ENCODE measurements around the gene RIPOR1. TPM values are rescaled to one million over a fixed set of nuclear protein-coding genes. Genes with fewer than 3 reads are reported as not detected.
A peak's percentile ranks its signal among the peaks of the same experiment; 100 is the strongest.
"Not testable (repeated sequence)": the region's sequence is repeated elsewhere in the genome, so short reads cannot be mapped to it uniquely, and the experiment has no call there.

The RIPOR1 gene
- total RNA-seq, 1 donor from 2014 or later = 76.1 TPM

DNA sequence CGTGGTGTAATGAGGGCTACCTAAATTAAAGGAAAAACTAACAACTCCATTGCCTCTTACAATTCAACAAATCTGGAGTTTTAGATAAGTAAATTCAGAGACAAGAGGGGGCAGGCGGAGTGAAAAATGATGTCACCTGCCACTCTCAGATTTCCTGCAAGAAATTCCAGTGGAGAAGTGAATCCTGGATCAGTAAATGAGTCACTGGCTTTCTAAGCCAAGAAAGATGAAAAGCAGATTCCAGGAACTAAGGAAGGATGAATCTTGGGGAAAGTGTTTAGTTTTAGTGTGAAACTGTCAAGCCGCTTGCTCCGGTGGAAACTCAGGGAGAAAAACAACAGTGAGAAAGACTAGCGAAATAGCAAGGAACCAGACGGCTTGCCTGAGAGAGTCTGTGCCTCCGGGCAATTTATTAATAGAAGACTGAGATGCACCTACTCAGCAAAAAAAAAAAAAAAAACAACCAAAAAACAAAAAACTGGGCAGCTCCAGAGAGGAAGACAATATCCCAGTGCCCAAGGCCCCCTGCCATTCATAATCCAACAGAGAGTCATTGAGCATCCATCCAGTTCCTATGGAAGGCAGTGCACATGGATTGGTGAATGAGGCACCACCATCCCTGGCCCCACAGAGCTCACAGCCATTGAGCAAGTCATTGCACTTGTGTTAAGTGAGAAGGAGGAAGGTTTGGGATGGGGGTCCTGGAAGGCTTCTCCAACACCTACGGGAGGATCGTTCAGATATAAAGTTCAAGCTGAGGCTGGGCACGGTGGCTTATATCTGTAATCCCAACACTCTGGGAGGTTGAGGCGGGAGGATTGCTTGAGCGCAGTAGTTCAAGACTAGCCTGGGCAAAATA is 12.1 kb upstream of the RIPOR1 start:
- intact Hi-C loops (cut with micrococcal nuclease) = no loop called here
- ATAC-seq (no peak), DNase-seq (peak; percentile 6)

DNA sequence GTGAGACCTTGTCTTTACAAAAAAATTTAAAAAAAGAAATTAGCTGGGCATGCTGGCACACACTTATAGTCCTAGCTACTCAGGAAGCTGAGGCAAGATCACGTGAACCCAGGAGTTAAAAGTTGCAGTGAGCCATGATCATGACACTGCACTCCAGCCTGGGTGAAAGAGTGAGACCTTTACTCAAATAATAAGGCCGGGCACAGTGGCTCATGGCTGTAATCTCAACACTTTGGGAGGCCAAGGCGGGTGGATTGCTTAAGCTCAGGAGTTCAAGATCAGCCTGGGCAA is 11.5 kb upstream of the RIPOR1 start:
- DNase-seq (peak; percentile 3), ATAC-seq (no peak)
- intact Hi-C loops (cut with micrococcal nuclease) = no loop called here

DNA sequence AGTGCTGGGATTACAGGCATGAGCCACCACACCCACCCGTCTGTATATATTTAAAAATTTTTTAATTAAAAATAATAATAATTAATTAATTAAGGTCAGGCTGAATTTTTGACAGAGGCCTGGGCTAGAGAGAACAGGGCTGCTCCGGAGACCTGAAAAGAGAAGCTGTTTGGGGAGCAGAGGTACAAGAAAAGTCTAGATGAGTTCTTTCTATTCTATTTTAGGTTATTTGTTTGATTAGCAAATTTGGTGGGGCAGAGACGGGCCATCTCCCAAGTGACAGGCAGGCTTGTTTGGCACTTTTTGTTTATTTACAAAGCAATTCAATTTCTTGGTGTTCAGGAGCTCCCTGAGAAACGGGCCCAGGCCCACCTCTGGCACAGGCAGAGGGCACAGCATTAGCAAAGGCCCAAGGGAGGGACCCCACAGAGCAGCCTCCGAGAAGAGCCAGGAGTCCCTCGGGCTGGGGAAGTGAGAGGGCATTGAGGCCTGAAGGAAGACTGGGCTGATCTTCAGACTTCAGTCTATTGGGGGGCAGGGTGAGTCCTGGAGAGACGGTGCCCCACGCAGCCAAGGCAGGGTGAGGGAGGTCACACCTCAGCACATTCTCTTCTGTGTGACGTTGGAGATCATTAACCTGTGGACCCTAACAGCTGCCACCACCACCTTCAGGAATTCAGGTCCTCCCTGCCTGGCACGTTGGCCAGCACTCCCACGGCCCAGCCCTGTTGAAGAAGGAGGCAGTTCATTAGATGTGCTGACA is 10.8 kb upstream of the RIPOR1 start:
- no peak for ATAC-seq
- intact Hi-C loops (cut with micrococcal nuclease) = no loop called here
- peak; percentile 3 for DNase-seq

DNA sequence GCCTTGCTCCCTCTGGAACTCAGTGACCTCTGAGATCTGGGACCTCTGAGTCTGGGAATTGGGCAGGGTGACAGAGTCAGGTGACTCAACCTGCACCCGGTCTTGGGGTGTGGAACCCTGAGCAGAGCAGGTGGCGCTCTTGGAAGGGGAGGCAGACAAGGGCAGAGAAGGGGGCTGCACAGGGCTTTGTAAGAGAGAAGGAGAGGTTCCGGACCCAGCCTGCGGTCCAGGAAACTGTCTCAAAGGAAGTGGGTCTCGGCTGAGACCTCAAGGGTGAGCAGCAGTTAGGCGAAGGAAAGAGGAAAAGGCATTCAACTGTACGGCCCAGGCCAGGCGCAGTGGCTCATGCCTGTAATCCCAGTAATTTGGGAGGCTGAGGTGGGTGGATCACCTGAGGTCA is 10.0 kb upstream of the RIPOR1 start:
- intact Hi-C loops (cut with micrococcal nuclease) = no loop called here
- DNase-seq (no peak), ATAC-seq (no peak)

DNA sequence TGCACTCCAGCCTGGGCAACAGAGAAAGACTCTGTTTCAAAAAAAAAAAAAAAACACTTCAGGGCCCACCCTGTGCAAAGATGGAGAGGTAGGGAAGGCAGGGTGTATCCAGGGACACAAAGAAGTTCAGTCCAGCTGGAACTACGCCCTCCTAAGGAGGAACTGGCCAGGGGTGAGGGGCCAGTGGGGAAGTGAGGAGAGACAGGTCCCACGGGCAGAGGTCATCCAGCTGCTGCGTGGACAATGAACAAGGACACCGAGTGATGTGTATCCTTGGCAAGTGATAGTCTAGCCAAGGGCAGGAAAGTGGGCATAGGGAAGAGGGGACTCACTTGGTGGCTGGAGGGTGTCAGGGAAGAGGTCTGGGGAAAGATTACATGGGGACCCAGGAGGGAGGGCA is 9.4 kb upstream of the RIPOR1 start:
- intact Hi-C loops (cut with micrococcal nuclease) = no loop called here
- ATAC-seq = no peak
- DNase-seq = no peak

DNA sequence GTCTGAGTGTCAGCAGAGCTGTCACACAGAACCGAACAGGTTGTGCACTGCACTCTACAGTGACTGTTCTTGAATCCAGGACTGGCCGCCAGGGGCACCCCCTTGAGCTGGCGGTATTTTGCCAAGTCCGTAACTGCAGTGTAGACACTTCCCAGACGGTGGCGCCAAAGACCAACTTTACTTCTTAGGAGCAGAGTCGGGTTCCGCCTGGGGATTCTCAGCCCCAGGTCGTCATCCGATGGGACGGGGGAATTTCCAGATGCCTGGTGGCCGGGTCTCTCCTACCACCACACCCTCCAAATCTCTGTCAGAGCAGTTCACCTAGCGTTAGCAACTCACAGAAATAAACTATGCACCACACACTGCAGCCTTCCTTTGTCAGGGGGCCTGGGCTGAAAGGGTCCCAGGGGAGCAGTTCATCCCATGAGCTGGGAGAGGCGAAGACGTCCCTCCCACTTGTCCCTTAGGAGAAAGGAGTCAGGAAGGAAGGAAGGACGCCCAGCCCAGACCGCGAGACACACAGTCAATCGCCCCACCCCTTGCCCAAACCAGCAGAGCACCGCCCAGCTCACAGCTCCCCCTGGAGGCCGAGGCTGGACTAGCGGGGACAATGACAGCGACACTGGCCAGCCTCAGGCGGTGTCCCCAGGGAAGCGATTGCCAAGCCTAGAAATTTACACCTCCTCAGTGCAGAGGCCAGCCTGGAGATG is 7.4 kb upstream of the RIPOR1 start:
- DNase-seq = peak; percentile 96
- peak; percentile 93 for ATAC-seq
- intact Hi-C loops (cut with micrococcal nuclease) = no loop called here

DNA sequence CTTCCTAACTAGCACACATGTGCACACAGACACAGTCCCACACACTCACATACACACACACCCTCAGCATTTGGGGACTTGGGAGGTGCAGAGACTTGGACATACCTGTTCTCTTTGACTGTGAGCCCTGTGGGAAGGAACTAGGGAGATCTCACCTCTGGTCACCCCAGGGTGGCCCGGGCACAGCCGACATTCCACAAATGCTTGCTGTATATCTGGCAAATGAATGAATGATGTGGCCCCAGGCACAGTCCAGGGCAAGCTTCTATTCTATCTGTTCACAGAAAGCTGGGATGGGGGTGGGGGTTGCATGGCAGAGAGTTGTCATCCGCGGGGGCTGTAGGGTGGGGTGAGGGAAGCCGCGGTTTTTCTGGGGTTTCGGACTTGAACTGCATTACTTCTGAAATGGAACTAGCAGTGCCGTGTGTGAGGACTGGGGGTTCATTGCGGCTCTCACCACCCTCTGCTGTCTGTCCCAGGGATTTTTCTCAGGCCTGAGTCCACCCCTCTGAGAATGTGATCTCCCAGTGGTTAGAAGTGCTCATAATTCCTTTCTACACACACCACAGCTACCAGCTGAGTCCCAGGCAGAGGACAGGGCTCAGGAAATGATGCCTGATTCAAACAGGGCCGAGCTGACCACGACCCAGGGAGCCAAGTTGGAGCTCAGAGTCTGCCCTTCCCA is 3.3 kb upstream of the RIPOR1 start:
- DNase-seq (no peak), ATAC-seq (no peak)
- intact Hi-C loops (cut with micrococcal nuclease) = no loop called here

DNA sequence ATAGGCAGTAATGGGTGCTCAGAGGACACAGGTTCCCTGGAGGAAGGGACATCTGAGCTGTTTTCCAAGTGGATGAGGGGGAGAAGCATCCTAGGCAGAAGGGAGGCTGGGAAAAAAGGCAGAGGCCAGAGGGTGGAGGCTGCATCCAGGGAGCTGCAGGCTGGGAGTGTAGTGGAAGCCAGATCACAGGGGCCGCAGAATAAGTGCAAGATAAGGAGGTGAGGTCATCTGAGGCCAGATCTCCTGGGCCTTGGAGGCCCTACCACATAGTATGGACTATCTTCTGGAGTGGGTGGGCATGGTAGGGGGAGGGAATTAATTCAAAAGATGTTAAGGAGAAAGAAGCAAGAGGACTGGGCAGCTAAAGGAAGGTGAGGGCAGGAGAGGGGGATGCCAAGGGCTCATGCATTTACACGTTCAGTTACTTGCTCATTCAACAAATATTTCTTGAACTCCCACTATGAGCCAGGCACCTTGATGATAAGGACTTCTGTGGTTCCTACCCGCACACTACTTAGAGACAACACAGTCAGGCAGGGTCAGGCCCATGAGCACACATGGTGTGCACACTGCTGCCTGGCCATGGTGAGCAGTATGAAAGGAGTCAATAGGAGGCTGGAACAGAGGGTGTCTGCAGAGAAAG is 2.4 kb upstream of the RIPOR1 start:
- DNase-seq (no peak), ATAC-seq (no peak)
- intact Hi-C loops (cut with micrococcal nuclease) = no loop called here

DNA sequence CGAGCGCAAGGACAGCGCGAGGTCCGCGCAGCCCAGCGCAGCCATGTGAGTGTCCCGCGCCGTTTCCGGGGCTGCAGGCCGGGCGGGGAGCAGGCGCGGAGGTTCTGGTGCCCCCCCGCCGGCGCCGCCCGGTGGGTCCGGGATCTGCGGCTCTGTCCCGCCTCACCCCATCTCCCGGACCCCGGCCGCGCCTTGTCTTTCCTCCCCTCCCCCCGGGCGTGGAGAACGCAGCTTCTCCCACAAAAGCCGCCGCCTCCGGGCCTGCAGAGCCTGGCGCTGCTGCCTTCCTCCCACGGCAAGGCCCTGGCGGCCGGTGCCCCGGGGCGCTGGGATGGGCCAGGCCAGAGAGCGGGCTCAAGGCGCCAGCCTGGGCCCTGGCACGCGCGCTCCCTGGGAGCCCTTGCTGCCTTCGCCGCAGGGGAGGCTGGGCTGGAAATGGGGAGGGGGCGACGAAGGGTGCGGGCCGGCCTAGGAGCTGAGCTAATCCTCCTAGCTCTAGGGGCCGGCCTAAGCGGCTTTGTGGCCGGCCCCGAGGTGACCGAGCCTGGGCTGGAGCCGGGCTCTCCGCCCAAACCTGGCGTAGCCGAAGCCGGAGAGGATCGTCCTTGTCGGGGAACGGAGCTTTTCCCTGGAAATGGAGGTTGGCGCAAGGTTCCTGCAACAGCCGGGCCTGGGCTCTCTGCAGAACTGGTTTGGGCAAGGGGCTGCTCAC is 397 bp downstream of the RIPOR1 start:
- peak; percentile 70 for DNase-seq

DNA sequence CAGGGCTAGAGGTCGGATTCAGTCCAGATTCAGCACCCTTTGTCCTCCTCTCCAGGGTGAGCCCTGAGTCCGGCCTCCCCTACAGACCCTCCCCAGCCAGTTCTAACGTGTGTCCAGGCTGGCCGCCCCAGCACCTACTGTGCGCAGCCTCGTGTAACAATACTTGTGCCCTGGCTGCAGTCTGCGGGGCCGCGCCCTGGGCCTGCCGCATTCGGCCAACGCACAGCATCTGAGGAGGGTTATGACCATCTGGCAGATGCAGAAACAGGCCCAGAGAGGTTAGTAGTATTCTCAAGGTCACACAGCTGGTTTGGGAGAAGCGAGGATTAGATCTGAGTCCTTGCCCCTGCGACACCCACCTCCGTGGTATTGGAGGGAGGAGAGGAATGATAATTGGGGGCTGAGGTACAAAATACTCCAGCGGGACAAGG is 968 bp downstream of the RIPOR1 start:
- DNase-seq (peak; percentile 61), ATAC-seq (peak; percentile 22)
- intact Hi-C loops (cut with micrococcal nuclease) = no loop called here

More for the DNA sequence above, 397 bp downstream of the RIPOR1 start:
- peak; percentile 38 for ATAC-seq
- intact Hi-C loops (cut with micrococcal nuclease) = no loop called here

DNA sequence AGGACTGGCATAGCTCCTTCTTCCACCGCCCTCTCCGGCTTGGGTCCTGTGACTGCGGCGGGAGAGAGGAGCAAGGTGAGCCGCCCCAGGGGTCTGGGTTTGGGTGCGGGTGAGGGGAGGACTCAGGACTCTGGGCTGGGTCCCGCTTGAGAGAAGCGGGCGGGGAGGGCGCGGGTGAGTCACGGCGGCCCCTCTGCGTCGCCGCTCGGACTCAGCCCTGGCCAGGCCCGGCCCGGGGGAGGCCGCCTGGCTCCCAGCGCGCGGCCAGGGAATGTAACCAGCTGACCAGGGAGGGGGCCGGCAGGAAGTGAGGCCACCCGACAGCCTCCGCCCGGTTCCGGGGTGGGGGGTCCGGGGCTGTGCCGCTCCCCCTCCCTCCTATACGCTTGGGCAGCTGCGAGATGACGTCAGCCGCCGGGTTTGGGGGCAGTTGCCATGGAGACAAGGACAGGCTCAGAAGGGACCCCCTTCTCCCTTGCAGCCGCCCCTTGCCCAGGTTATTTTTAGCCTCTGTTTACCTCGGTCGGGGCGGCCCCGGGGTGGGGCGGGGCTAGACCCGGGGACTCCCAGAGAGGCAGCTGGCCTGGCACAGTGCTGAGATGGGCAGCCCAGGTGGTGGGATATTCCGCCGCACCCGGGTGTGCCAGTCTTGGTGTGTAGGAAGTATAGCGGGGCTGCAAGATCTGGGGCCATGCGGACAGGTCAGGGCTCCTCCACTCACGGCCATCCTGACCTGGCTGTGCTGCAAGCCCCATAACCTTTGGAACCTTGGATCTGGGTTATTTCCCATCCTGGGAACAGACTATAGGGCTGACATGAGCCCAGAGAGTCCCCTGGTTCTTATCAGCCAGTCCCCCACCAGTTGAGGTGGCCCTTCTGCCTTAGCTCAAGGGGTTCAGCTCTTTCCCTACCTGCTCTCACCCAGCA is 1.6 kb downstream of the RIPOR1 start:
- intact Hi-C loops (cut with micrococcal nuclease) = no loop called here
- peak; percentile 75 for ATAC-seq
- DNase-seq = peak; percentile 89

DNA sequence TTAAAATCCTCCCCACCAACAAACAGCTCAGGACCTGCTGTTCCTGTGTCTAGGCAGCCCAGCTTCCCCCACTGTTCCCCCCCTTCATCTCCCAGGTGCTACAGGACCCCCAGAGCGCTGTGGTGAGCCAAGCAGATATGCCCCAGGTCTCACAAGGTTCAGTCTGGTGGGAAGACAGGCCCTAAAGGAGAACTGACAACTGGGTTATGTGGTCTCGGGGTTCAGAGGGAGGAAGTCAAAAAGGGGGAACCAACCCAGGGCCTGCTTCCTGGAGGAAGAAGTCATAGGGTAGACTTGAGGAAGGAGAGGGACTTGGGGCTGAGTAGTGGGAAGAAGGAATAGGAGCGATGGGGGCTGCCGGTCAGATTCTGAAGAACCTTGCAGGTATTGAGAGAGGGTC is 2.6 kb downstream of the RIPOR1 start:
- DNase-seq (peak; percentile 15), ATAC-seq (no peak)
- intact Hi-C loops (cut with micrococcal nuclease) = no loop called here

DNA sequence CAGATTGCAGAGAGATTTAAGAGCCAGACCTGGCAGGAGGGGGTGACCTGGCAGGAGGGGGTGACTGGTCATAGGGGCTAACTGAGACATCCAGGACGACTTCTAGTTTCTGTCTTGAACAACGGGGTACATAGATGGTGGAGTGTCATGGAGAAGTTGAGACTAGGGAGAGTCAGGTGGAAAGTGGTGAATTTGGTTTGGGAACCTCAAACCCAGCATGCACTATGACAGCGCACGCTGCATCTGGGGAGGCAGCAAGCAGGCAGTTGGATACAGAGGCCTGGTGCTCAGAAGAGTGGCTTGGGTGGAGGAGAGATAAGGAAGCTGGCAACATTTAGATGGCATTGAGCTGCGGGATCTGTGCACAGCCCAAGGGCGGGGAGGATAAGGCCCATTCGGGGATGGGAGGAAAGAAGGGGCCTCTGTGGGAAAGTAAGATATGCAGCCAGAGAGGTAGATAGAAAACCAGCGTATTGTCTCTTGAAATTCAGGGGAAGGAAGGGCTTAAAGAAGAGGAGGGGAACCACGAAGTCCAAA is 4.5 kb downstream of the RIPOR1 start:
- DNase-seq (peak; percentile 37), ATAC-seq (no peak)
- intact Hi-C loops (cut with micrococcal nuclease) = no loop called here

DNA sequence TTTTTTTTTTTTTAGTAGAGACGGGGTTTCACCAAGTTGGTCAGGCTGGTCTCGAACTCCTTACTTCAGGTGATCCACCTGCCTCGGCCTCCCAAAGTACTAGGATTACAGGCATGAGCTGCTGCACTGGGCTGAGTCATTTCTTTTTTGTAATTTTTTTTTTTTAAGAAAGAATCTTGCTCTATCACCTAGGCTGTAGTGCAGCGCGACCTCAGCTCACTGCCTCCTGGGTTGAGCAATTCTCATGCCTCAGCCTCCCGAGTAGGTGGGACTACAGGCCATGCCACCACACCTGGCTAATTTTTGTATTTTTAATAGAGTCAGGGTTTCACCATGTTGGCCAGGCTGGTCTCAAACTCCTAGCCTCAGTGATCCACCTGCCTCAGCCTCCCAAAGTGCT is 5.4 kb downstream of the RIPOR1 start:
- ATAC-seq; intact Hi-C loops (cut with micrococcal nuclease): not testable (repeated sequence)
- DNase-seq = peak; percentile 3

DNA sequence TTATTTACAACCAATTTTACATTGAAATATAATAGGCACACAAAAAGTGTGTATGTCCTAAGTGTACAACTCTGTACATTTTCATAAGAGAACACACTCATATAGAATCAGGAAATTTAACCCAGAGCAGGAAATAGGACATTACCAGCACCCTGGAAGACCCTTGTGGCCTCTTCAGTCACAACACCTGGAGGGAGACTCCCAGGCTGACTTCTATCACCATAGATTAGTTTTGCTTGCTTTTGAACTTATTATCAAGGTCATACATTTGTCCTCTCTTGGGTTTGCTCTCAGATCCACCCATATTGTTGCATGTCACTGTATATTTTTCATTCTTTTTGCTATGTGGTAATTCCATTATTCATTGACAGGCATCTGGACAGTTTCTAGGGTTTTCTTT is 5.8 kb downstream of the RIPOR1 start:
- DNase-seq = no peak
- intact Hi-C loops (cut with micrococcal nuclease) = no loop called here
- ATAC-seq = no peak

DNA sequence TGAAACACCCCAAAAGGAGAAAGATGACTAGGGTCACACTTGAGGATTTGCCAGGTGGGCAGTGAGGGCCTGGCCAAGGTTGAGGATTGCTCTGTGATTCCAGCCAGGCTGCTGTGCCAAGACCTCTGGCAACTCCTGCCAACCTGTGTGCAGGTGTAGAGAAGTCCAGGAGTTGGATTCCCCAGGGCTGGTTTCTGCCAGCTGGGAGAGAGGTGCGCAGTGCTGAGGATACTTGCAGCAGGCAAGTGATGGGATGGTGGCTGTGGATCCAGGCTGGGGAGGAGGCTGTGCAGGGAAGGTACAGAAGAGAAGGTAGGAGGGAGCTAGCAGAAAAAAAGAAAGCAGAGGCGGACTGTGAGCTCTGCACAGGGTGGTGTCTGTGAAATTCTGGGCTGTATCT is 6.6 kb downstream of the RIPOR1 start:
- intact Hi-C loops (cut with micrococcal nuclease) = no loop called here
- DNase-seq = peak; percentile 13
- no peak for ATAC-seq

DNA sequence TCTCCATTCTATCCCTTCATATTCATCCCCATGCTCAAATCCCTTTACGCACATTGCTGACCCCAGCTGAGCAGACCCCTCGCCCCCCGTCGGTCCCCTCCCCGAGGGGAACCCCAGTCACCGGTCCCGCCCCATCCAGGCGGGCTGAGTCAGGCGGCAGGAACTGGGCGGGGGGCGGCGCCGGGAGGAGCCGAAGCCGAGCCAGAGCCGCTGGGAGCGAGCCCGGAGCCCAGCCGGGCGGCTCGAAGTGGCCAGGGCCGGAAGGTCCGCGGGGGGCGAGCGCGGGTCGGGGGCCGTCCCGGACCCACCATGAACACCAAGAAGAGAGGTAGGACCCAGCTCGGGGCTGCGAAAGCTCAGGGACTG is 8.6 kb downstream of the RIPOR1 start:
- ATAC-seq = peak; percentile 69
- intact Hi-C loops (cut with micrococcal nuclease) = no loop called here
- DNase-seq = peak; percentile 83

Data from left ventricle myocardium superior (tissue), 1 donor.